ENCODE data around the gene FN3KRP.

DNA sequence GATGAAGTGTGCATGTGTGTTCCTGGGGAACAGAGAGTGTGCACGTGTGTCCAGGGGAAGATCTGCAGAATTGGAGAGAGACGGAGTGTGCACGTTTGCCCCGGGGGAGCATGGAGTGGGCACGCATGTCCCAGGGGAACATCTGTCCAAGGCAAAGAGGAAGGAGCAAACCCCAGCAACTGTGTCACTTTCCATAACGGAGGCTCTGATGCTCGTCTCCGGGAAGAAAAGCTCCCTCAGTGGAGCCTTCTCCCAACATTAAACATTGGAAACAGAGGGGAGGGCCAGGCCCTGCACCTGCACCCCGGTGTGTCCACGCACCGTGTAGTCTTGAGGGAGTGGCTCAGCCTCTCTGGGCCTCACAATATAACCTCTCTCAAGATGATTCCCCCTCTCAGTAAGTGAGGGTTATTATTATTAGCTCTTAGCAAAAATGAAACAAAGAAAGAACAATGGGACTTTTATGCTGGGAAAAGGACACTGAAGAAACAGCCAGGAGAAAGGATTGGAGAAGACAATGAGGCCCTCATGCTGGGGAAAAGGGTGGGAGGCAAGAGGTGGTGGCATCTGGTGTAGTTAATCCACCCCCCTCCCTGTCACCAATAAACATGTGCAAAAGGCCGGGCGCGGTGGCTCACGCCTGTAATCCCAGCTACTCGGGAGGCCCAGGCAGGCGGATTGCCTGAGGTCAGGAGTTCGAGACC is 25.6 kb upstream of the FN3KRP start:
- TF ChIP-seq CTCF (IDR thresholded peaks at IDR 0.05) (no peak), POLR2A (IDR thresholded peaks at IDR 0.05) (no peak)

Measured in thyroid gland (tissue), 4 donors.